HCT116 (cell line): Measurements from ENCODE around the gene IL25.

Source experiments
- EZH2 ChIP-seq: fragments of 200-600 bp; sonication (generic); IDR thresholded peaks from 2 replicates; pipeline ENCODE4 v1.6.1; 2017; ENCODE audit warnings: antibody characterized with exemption, mixed run types
- TF ChIP-seq, protein P1 (sequence below), 3 experiments: fragments of 200-600 bp in 1 of 3; sonication (generic) in 1 of 3; IDR thresholded peaks in 2 of 3; conservative IDR thresholded peaks in 1 of 3; 2 replicates each; pipeline ENCODE4 v1.5.1; 2012 to 2017; ENCODE audit warnings: low read depth in 2 of 3, low read length in 2 of 3, antibody characterized with exemption in 1 of 3, borderline replicate concordance in 1 of 3, control low read depth in 1 of 3, mild to moderate bottlenecking in 1 of 3, mixed read lengths in 1 of 3, mixed run types in 1 of 3, moderate library complexity in 1 of 3; ENCODE audit not compliant: insufficient read depth in 1 of 3

DNA sequence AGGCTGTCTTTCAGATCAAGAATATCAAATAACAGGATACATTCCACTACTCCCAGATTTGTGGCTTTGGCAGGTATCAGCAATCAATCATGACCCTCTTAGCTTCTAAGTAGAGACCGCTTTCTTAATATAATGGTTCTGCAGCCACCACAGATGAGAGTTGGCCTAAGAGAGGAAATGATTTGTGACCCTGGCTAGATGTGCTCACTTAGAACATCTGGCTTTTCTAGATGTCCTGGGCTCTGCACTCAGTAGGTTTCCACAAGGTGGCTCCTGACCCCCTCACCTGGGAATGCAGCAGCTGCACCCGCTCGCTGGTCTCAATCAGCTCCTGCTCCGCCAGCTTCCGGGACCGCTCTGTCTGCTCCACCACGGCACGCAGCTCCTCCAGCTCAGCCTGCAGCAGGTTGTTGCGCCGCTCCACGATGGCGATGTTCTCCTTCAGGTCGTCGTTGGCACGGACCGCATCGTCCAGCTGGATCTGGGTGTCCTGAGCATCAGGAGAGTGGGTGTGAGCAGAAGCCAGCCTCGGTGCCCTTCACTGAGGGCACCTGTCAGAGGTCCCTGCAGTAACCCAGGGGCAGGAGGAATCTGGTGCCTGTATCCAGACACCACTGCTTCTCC lies 13.1 kb downstream of the IL25 start:
- no peak for TF ChIP-seq EZH2
- TF ChIP-seq, protein P1, sequence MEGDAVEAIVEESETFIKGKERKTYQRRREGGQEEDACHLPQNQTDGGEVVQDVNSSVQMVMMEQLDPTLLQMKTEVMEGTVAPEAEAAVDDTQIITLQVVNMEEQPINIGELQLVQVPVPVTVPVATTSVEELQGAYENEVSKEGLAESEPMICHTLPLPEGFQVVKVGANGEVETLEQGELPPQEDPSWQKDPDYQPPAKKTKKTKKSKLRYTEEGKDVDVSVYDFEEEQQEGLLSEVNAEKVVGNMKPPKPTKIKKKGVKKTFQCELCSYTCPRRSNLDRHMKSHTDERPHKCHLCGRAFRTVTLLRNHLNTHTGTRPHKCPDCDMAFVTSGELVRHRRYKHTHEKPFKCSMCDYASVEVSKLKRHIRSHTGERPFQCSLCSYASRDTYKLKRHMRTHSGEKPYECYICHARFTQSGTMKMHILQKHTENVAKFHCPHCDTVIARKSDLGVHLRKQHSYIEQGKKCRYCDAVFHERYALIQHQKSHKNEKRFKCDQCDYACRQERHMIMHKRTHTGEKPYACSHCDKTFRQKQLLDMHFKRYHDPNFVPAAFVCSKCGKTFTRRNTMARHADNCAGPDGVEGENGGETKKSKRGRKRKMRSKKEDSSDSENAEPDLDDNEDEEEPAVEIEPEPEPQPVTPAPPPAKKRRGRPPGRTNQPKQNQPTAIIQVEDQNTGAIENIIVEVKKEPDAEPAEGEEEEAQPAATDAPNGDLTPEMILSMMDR (IDR thresholded peaks at IDR 0.05 in 2 of 3, conservative IDR thresholded peaks at IDR 0.05 in 1 of 3; ENCODE audit: borderline replicate concordance in 1 of 3, insufficient read depth in 1 of 3, low read depth in 2 of 3, low read length in 2 of 3) = no peak
